Gastrocnemius medialis (tissue), 4 donors: ENCODE data around the gene RAB10. TPM values are rescaled to one million over a fixed set of nuclear protein-coding genes. Genes with fewer than 3 reads are reported as not detected.
A peak's percentile ranks its signal among the peaks of the same experiment; 100 is the strongest.
"Not testable (repeated sequence)": the region's sequence is repeated elsewhere in the genome, so short reads cannot be mapped to it uniquely, and the experiment has no call there.

Source experiments
- ATAC-seq, 2 donors: fragments of 150-250 bp; one replicate each; pipeline ENCODE4 v1.9.1; 2016
- DNase-seq, 2 donors: peaks; one replicate each; pipeline ENCODE4 v3.0.0-alpha.2; 2019
- H3K27ac ChIP-seq, 4 donors: fragments of 200-600 bp; sonication (generic); 1 replicate in 1 of 4; 2 replicates in 3 of 4; pipeline ENCODE4 v1.5.1; 2016 to 2018; ENCODE audit warnings: mild to moderate bottlenecking in 2 of 4, moderate library complexity in 1 of 4
- H3K27me3 ChIP-seq, 3 donors: fragments of 200-600 bp; sonication (generic) in 2 of 3; 1 replicate in 1 of 3; 2 replicates in 2 of 3; pipeline versions ENCODE4 v1.5.1 to v1.6.0; 2016 to 2019; ENCODE audit warnings: mild to moderate bottlenecking in 1 of 3, moderate library complexity in 1 of 3
- H3K36me3 ChIP-seq, 2 donors: fragments of 200-600 bp; sonication (generic) in 1 of 2; one replicate each; pipeline ENCODE4 v1.5.1; 2017 to 2018
- H3K4me1 ChIP-seq, 2 donors: fragments of 200-600 bp; sonication (generic) in 1 of 2; one replicate each; pipeline ENCODE4 v1.5.1; 2016 to 2017; ENCODE audit warnings: mild to moderate bottlenecking in 2 of 2
- H3K4me3 ChIP-seq, 4 donors: fragments of 200-600 bp; sonication (generic) in 3 of 4; 1 replicate in 1 of 4; 2 replicates in 3 of 4; pipeline ENCODE4 v1.5.1; 2016 to 2019; ENCODE audit warnings: mild to moderate bottlenecking in 2 of 4
- H3K9me3 ChIP-seq, 3 donors: fragments of 200-600 bp; sonication (generic) in 2 of 3; 1 replicate in 1 of 3; 2 replicates in 2 of 3; pipeline ENCODE4 v1.5.1; 2016 to 2019
- POLR2A ChIP-seq, 2 donors: fragments of 450-650 bp; IDR thresholded peaks; one replicate each; pipeline ENCODE4 v1.6.1; 2017; ENCODE audit warnings: antibody characterized with exemption in 2 of 2, mild to moderate bottlenecking in 2 of 2, moderate library complexity in 2 of 2
- in situ Hi-C, 4 donors: fragments of 200-750 bp; cut with MboI; loops; one replicate each; pipeline versions ENCODE4 v1.15.0 to v1.8.0; 2017; ENCODE audit warnings: low sequenced_read_pairs in 4 of 4
- intact Hi-C: fragments of 100-400 bp; cut with DNase I; formaldehyde crosslinking; loops from one replicate; pipeline ENCODE4 v1.15.1; 2023; ENCODE audit warnings: low total_unique reads
- total RNA-seq, 4 donors: library from RNA; depleted of rRNA; stranded (reverse); fragments of >200 nt; gene quantifications; one replicate each; pipeline versions ENCODE4 v1.1.0 to v1.2.3, GENCODE V29; 2016
- TF ChIP-seq, protein P1 (sequence below), 5 experiments: fragments of 450-650 bp in 3 of 5; fragments of 200-600 bp in 2 of 5; sonication (generic) in 2 of 5; IDR thresholded peaks in 4 of 5; conservative IDR thresholded peaks in 1 of 5; 1 replicate in 4 of 5; 2 replicates in 1 of 5; pipeline ENCODE4 v1.5.1; 2016 to 2019; ENCODE audit warnings: antibody characterized with exemption in 5 of 5, mild to moderate bottlenecking in 3 of 5, moderate library complexity in 3 of 5

The RAB10 gene
- total RNA-seq, 4 donors from 2014 or later, result 138 to 234 (median 168) TPM

- no peak overlapping the region for H3K4me3 ChIP-seq
- ATAC-seq, result peak; percentile 73 to 84
- no peaks in the 10 kb centered on the region for H3K9me3 ChIP-seq
- intact Hi-C loops (no loop called here), in situ Hi-C loops (no loop called here)
- no peaks in the 10 kb centered on the region for H3K36me3 ChIP-seq
- H3K27ac ChIP-seq, result peak overlapping the region; percentile 48 to 80 (median 72)
- peaks cover 27 to 32% of the 10 kb centered on the region in 2 donors for H3K4me1 ChIP-seq
- DNase-seq, result peak; percentile 38 to 76
- TF ChIP-seq POLR2A (IDR thresholded peaks at IDR 0.05), result no peak
- TF ChIP-seq, protein P1, sequence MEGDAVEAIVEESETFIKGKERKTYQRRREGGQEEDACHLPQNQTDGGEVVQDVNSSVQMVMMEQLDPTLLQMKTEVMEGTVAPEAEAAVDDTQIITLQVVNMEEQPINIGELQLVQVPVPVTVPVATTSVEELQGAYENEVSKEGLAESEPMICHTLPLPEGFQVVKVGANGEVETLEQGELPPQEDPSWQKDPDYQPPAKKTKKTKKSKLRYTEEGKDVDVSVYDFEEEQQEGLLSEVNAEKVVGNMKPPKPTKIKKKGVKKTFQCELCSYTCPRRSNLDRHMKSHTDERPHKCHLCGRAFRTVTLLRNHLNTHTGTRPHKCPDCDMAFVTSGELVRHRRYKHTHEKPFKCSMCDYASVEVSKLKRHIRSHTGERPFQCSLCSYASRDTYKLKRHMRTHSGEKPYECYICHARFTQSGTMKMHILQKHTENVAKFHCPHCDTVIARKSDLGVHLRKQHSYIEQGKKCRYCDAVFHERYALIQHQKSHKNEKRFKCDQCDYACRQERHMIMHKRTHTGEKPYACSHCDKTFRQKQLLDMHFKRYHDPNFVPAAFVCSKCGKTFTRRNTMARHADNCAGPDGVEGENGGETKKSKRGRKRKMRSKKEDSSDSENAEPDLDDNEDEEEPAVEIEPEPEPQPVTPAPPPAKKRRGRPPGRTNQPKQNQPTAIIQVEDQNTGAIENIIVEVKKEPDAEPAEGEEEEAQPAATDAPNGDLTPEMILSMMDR (IDR thresholded peaks at IDR 0.05 in 4 of 5, conservative IDR thresholded peaks at IDR 0.05 in 1 of 5), result no peak
- H3K27me3 ChIP-seq, result no peaks in the 10 kb centered on the region
These were observed 21.7 kb upstream of the RAB10 start for GRCh38 chr2:26011990-26012856.

DNA sequence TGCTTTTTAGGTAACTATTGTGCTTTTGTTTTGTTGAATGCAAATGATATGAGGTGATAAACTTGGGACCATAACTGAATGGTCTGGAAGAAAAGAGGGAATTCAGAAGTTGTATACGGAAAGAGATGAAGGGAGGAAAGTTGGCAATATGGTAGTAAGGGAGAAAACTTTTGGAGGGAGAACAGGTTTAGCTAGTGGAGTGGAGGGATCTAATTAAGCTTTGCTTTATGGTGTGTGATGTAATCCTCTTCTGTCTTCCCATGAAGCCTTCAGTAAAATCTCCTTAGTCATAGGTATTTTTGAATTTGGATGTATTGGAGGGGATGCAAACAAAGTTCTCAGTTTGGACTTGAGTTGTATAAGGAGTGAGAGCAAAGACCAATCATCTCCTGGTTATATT, 20.2 kb upstream of the RAB10 start:
- peak overlapping the region in 2 of 4 donors; percentile 24 to 73 for H3K27ac ChIP-seq

GRCh38 chr2:26016012-26016705, 17.7 kb upstream of the RAB10 start:
- intact Hi-C loops, result no loop called here
- TF ChIP-seq, protein P1 (IDR thresholded peaks at IDR 0.05 in 4 of 5, conservative IDR thresholded peaks at IDR 0.05 in 1 of 5), result no peak
- TF ChIP-seq POLR2A (IDR thresholded peaks at IDR 0.05), result no peak
- ATAC-seq (no peak), DNase-seq (no peak)
- H3K4me1 ChIP-seq, result peaks cover 28 to 41% of the 10 kb centered on the region in 2 donors
- no peaks in the 10 kb centered on the region for H3K9me3 ChIP-seq
- peak overlapping the region; percentile 74 to 95 (median 90) for H3K27ac ChIP-seq
- H3K4me3 ChIP-seq, result no peak overlapping the region
- H3K27me3 ChIP-seq, result no peaks in the 10 kb centered on the region
- H3K36me3 ChIP-seq, result no peaks in the 10 kb centered on the region
- in situ Hi-C loops, result no loop called here

More for the DNA sequence above, 20.2 kb upstream of the RAB10 start:
- H3K36me3 ChIP-seq, result no peaks in the 10 kb centered on the region
- peaks cover 34 to 46% of the 10 kb centered on the region in 2 donors for H3K4me1 ChIP-seq
- no peak overlapping the region for H3K4me3 ChIP-seq
- DNase-seq (no peak), ATAC-seq (no peak)
- intact Hi-C loops, result no loop called here
- in situ Hi-C loops, result no loop called here
- no peaks in the 10 kb centered on the region for H3K27me3 ChIP-seq
- no peaks in the 10 kb centered on the region for H3K9me3 ChIP-seq
- no peak for TF ChIP-seq POLR2A (IDR thresholded peaks at IDR 0.05)
- TF ChIP-seq, protein P1 (IDR thresholded peaks at IDR 0.05 in 4 of 5, conservative IDR thresholded peaks at IDR 0.05 in 1 of 5), result no peak

GRCh38 chr2:26016706-26017045, 17.2 kb upstream of the RAB10 start:
- H3K27me3 ChIP-seq, ATAC-seq, intact Hi-C loops, H3K4me3 ChIP-seq, in situ Hi-C loops, DNase-seq, H3K36me3 ChIP-seq, H3K9me3 ChIP-seq: not testable (repeated sequence)
- H3K27ac ChIP-seq, result peak overlapping the region; percentile 74 to 95 (median 90)
- H3K4me1 ChIP-seq, result peaks cover 25 to 36% of the 10 kb centered on the region in 2 donors
